Transverse colon (tissue), 4 donors: ENCODE data around the gene MAP2K6. TPM values are rescaled to one million over a fixed set of nuclear protein-coding genes. Genes with fewer than 3 reads are reported as not detected.

ENCODE experiments used
- DNase-seq: peaks from one replicate; pipeline ENCODE4 v3.0.0-alpha.2; 2019
- H3K27ac ChIP-seq, 4 donors: fragments of 200-600 bp; sonication (generic); 2 replicates each; pipeline ENCODE4 v1.5.1; 2016 to 2018; ENCODE audit warnings: inconsistent platforms in 4 of 4
- H3K27me3 ChIP-seq: fragments of 200-600 bp; sonication (generic); 2 replicates; pipeline ENCODE4 v1.5.1; 2017; ENCODE audit warnings: inconsistent platforms
- H3K36me3 ChIP-seq, 4 donors: fragments of 200-600 bp; sonication (generic); 2 replicates each; pipeline ENCODE4 v1.5.1; 2017 to 2019; ENCODE audit warnings: inconsistent platforms in 4 of 4
- H3K4me1 ChIP-seq, 4 donors: fragments of 200-600 bp; sonication (generic); 2 replicates each; pipeline ENCODE4 v1.5.1; 2017 to 2020; ENCODE audit warnings: inconsistent platforms in 4 of 4
- H3K4me3 ChIP-seq, 4 donors: fragments of 200-600 bp; sonication (generic); 1 replicate in 1 of 4; 2 replicates in 3 of 4; pipeline versions ENCODE4 v1.5.1 to v1.6.1; 2017 to 2019; ENCODE audit warnings: inconsistent platforms in 4 of 4
- H3K9me3 ChIP-seq, 2 donors: fragments of 200-600 bp; sonication (generic); 2 replicates each; pipeline ENCODE4 v1.5.1; 2017 to 2019; ENCODE audit warnings: inconsistent platforms in 2 of 2
- CTCF ChIP-seq, 5 experiments: fragments of 200-600 bp in 3 of 5; fragments of 450-650 bp in 2 of 5; sonication (generic) in 3 of 5; IDR thresholded peaks; 1 replicate in 2 of 5; 2 replicates in 3 of 5; pipeline ENCODE4 v1.5.1; 2016 to 2017; ENCODE audit warnings: antibody characterized with exemption in 5 of 5, inconsistent platforms in 3 of 5, mild to moderate bottlenecking in 2 of 5, moderate library complexity in 1 of 5
- EP300 ChIP-seq: sonication (generic); formaldehyde crosslinking; IDR thresholded peaks from one replicate; pipeline ENCODE4 v1.6.1; 2017; ENCODE audit warnings: antibody characterized with exemption, low read depth
- POLR2A ChIP-seq: fragments of 450-650 bp; IDR thresholded peaks from one replicate; pipeline ENCODE4 v1.6.1; 2016; ENCODE audit warnings: antibody characterized with exemption, mild to moderate bottlenecking, moderate library complexity
- POLR2AphosphoS5 ChIP-seq, 3 donors: sonication (generic); formaldehyde crosslinking; IDR thresholded peaks; one replicate each; pipeline ENCODE4 v1.6.1; 2016; ENCODE audit warnings: antibody characterized with exemption in 3 of 3
- WGBS, 2 donors: methylation state at CpG; one replicate each; pipeline ENCODE4 v1.1.5; 2018; ENCODE audit warnings: low coverage in 1 of 2; 5-methylcytosine and 5-hydroxymethylcytosine counted together
- in situ Hi-C, 4 donors: fragments of 200-750 bp; cut with MboI; loops; one replicate each; pipeline versions ENCODE4 v1.15.0 to v1.15.1; 2017; ENCODE audit warnings: low sequenced_read_pairs in 3 of 4, low pct_ligation_motif_present in 1 of 4, low pct_unique_long_range_greater_than_20kb in 1 of 4
- intact Hi-C: fragments of 100-400 bp; cut with DNase I; formaldehyde crosslinking; loops from one replicate; pipeline ENCODE4 v1.15.1; 2023; ENCODE audit warnings: low total_unique reads
- total RNA-seq, 4 donors: library from RNA; depleted of rRNA; stranded (reverse); fragments of >200 nt; gene quantifications; one replicate each; pipeline ENCODE4 v1.1.0, GENCODE V29; 2016

The MAP2K6 gene
- total RNA-seq, 4 donors from 2014 or later: 16.1 to 50.7 (median 45.8) TPM

GRCh38 chr17:69466905-69467667 is 52.6 kb downstream of the MAP2K6 start:
- Histone ChIP-seq H3K4me3 (no peak overlapping the region), H3K36me3 (no peaks in the 10 kb centered on the region), H3K9me3 (no peaks in the 10 kb centered on the region), H3K4me1 (peaks cover 7 to 55% (median 23%) of the 10 kb centered on the region in 4 donors), H3K27me3 (no peaks in the 10 kb centered on the region), H3K27ac (peak overlapping the region in 1 of 4 donors; percentile 15)
- in situ Hi-C loops (no loop called here), intact Hi-C loops (no loop called here)
- no peak for DNase-seq
- no peak for TF ChIP-seq POLR2A
- TF ChIP-seq POLR2AphosphoS5 (IDR thresholded peaks at IDR 0.05): no peak
- TF ChIP-seq EP300: no peak
- TF ChIP-seq CTCF (IDR thresholded peaks at IDR 0.05): no peak
- WGBS, 2 donors: 78 to 82% methylated on average over 3 of the region's 3 CpGs

- Histone ChIP-seq H3K4me3 (no peak overlapping the region), H3K27ac (peak overlapping the region; percentile 3 to 69 (median 20)), H3K4me1 (peaks cover 7 to 55% (median 23%) of the 10 kb centered on the region in 4 donors), H3K9me3 (no peaks in the 10 kb centered on the region), H3K27me3 (no peaks in the 10 kb centered on the region), H3K36me3 (no peaks in the 10 kb centered on the region)
- in situ Hi-C loops: no loop called here
- DNase-seq: no peak
- WGBS, 2 donors: 58 to 75% methylated on average over 3 to 5 of the region's 5 CpGs
- TF ChIP-seq POLR2A (no peak), POLR2AphosphoS5 (IDR thresholded peaks at IDR 0.05) (no peak), EP300 (no peak), CTCF (IDR thresholded peaks at IDR 0.05) (no peak)
- intact Hi-C loops: no loop called here
Measured at GRCh38 chr17:69468207-69468606, 53.7 kb downstream of the MAP2K6 start.

GRCh38 chr17:69470702-69471101 is 56.2 kb downstream of the MAP2K6 start:
- H3K9me3 ChIP-seq: no peaks in the 10 kb centered on the region
- no peaks in the 10 kb centered on the region for H3K27me3 ChIP-seq
- TF ChIP-seq POLR2A (no peak), POLR2AphosphoS5 (IDR thresholded peaks at IDR 0.05) (peak in 2 of 3 donors; percentile 7 to 50)
- no peaks in the 10 kb centered on the region for H3K36me3 ChIP-seq
- in situ Hi-C loops (no loop called here), intact Hi-C loops (no loop called here)
- peak; percentile 70 for DNase-seq
- H3K4me3 ChIP-seq: no peak overlapping the region
- H3K4me1 ChIP-seq: peaks cover 11 to 69% (median 35%) of the 10 kb centered on the region in 4 donors
- WGBS, 2 donors: 45 to 52% methylated on average over 2 of the region's 2 CpGs
- peak overlapping the region; percentile 68 to 76 (median 70) for H3K27ac ChIP-seq

GRCh38 chr17:69471406-69471805 is 56.9 kb downstream of the MAP2K6 start:
- Histone ChIP-seq H3K27ac (peak overlapping the region; percentile 68 to 76 (median 70)), H3K9me3 (no peaks in the 10 kb centered on the region), H3K4me1 (peaks cover 11 to 63% (median 35%) of the 10 kb centered on the region in 4 donors), H3K36me3 (no peaks in the 10 kb centered on the region), H3K4me3 (no peak overlapping the region), H3K27me3 (no peaks in the 10 kb centered on the region)
- no peak for TF ChIP-seq POLR2AphosphoS5 (IDR thresholded peaks at IDR 0.05)
- no peak for TF ChIP-seq EP300
- no peak for TF ChIP-seq POLR2A
- TF ChIP-seq CTCF (IDR thresholded peaks at IDR 0.05): no peak
- 93% methylated on average over 3 of the region's 3 CpGs for WGBS, 2 donors
- intact Hi-C loops (no loop called here), in situ Hi-C loops (no loop called here)
- no peak for DNase-seq
